Vagina (tissue), 2 donors: ENCODE measurements around the gene EVA1C. TPM values are rescaled to one million over a fixed set of nuclear protein-coding genes. Genes with fewer than 3 reads are reported as not detected.
"Not testable (repeated sequence)": the region's sequence is repeated elsewhere in the genome, so short reads cannot be mapped to it uniquely, and the experiment has no call there.

Experiments
- DNase-seq, 2 donors: peaks; one replicate each; pipeline ENCODE4 v3.0.0-alpha.2; 2017; ENCODE audit errors: extremely low spot score in 2 of 2
- H3K27ac ChIP-seq: fragments of 200-600 bp; sonication (generic); one replicate; pipeline ENCODE4 v1.5.1; 2019
- H3K27me3 ChIP-seq: fragments of 200-600 bp; sonication (generic); one replicate; pipeline ENCODE4 v1.5.1; 2019
- H3K36me3 ChIP-seq, 2 donors: fragments of 200-600 bp; sonication (generic); one replicate each; pipeline ENCODE4 v1.5.1; 2017 to 2019
- H3K4me1 ChIP-seq: fragments of 200-600 bp; sonication (generic); one replicate; pipeline ENCODE4 v1.5.1; 2019
- H3K4me3 ChIP-seq, 2 donors: fragments of 200-600 bp; sonication (generic); 1 replicate in 1 of 2; 2 replicates in 1 of 2; pipeline ENCODE4 v1.5.1; 2016 to 2019
- H3K9me3 ChIP-seq: fragments of 200-600 bp; sonication (generic); one replicate; pipeline ENCODE4 v1.5.1; 2019
- CTCF ChIP-seq, 3 experiments: fragments of 450-650 bp in 2 of 3; fragments of 200-600 bp in 1 of 3; sonication (generic) in 1 of 3; IDR thresholded peaks; one replicate each; pipeline ENCODE4 v1.5.1; 2017 to 2019; ENCODE audit warnings: antibody characterized with exemption in 3 of 3, mild to moderate bottlenecking in 2 of 3, moderate library complexity in 2 of 3
- POLR2A ChIP-seq, 2 donors: fragments of 450-650 bp; IDR thresholded peaks; one replicate each; pipeline ENCODE4 v1.6.1; 2017; ENCODE audit warnings: antibody characterized with exemption in 2 of 2, mild to moderate bottlenecking in 2 of 2, moderate library complexity in 2 of 2
- POLR2AphosphoS5 ChIP-seq, 2 donors: sonication (generic); formaldehyde crosslinking; IDR thresholded peaks; one replicate each; pipeline ENCODE4 v1.9.0; 2017; ENCODE audit warnings: antibody characterized with exemption in 2 of 2, mild to moderate bottlenecking in 2 of 2, low read depth in 1 of 2; ENCODE audit not compliant: insufficient read depth in 1 of 2
- intact Hi-C: fragments of 100-400 bp; cut with DNase I; formaldehyde crosslinking; loops from one replicate; pipeline ENCODE4 v1.15.1; 2023
- total RNA-seq: library from RNA; depleted of rRNA; stranded (reverse); fragments of >200 nt; gene quantifications from one replicate; pipeline ENCODE4 v1.2.3, GENCODE V29; 2016

Gene EVA1C
- total RNA-seq, 1 donor from 2014 or later: 66.5 TPM

- Histone ChIP-seq H3K9me3 (no peaks in the 10 kb centered on the region), H3K4me3 (no peak overlapping the region), H3K27me3 (no peaks in the 10 kb centered on the region), H3K4me1 (no peaks in the 10 kb centered on the region), H3K36me3 (no peaks in the 10 kb centered on the region), H3K27ac (no peak overlapping the region)
- TF ChIP-seq POLR2A (IDR thresholded peaks at IDR 0.05) (no peak), POLR2AphosphoS5 (IDR thresholded peaks at IDR 0.05; ENCODE audit: insufficient read depth in 1 of 2, low read depth in 1 of 2) (no peak), CTCF (IDR thresholded peaks at IDR 0.05) (no peak)
- intact Hi-C loops: no loop called here
- DNase-seq: no peak
Observed at GRCh38 chr21:32537569-32537881, 125.0 kb downstream of the EVA1C start.

GRCh38 chr21:32538147-32538792, 125.8 kb downstream of the EVA1C start:
- intact Hi-C loops: no loop called here
- no peak for DNase-seq

GRCh38 chr21:32539378-32539777, 126.9 kb downstream of the EVA1C start:
- Histone ChIP-seq H3K9me3 (no peaks in the 10 kb centered on the region), H3K4me3 (no peak overlapping the region), H3K27ac (no peak overlapping the region), H3K27me3 (no peaks in the 10 kb centered on the region), H3K4me1 (no peaks in the 10 kb centered on the region), H3K36me3 (no peaks in the 10 kb centered on the region)
- intact Hi-C loops: no loop called here
- DNase-seq: no peak
- no peak for TF ChIP-seq POLR2A (IDR thresholded peaks at IDR 0.05)
- TF ChIP-seq POLR2AphosphoS5 (IDR thresholded peaks at IDR 0.05; ENCODE audit: insufficient read depth in 1 of 2, low read depth in 1 of 2): no peak
- TF ChIP-seq CTCF (IDR thresholded peaks at IDR 0.05): no peak

More at GRCh38 chr21:32538147-32538792, 125.8 kb downstream of the EVA1C start:
- no peaks in the 10 kb centered on the region for H3K9me3 ChIP-seq
- H3K4me1 ChIP-seq: no peaks in the 10 kb centered on the region
- no peak for TF ChIP-seq CTCF (IDR thresholded peaks at IDR 0.05)
- no peak for TF ChIP-seq POLR2A (IDR thresholded peaks at IDR 0.05)
- TF ChIP-seq POLR2AphosphoS5 (IDR thresholded peaks at IDR 0.05; ENCODE audit: insufficient read depth in 1 of 2, low read depth in 1 of 2): no peak
- H3K27ac ChIP-seq: no peak overlapping the region
- H3K27me3 ChIP-seq: no peaks in the 10 kb centered on the region
- no peak overlapping the region for H3K4me3 ChIP-seq
- no peaks in the 10 kb centered on the region for H3K36me3 ChIP-seq

- H3K4me1 ChIP-seq, H3K4me3 ChIP-seq, H3K27me3 ChIP-seq, intact Hi-C loops, DNase-seq, H3K9me3 ChIP-seq, H3K27ac ChIP-seq, H3K36me3 ChIP-seq: not testable (repeated sequence)
Observed at GRCh38 chr21:32543056-32543455, 130.6 kb downstream of the EVA1C start.

GRCh38 chr21:32543975-32544374, 131.5 kb downstream of the EVA1C start:
- TF ChIP-seq POLR2A (IDR thresholded peaks at IDR 0.05): no peak
- TF ChIP-seq POLR2AphosphoS5 (IDR thresholded peaks at IDR 0.05; ENCODE audit: insufficient read depth in 1 of 2, low read depth in 1 of 2): no peak
- no peak for TF ChIP-seq CTCF (IDR thresholded peaks at IDR 0.05)
- Histone ChIP-seq H3K9me3 (no peaks in the 10 kb centered on the region), H3K27ac (no peak overlapping the region), H3K36me3 (no peaks in the 10 kb centered on the region), H3K4me3 (no peak overlapping the region), H3K4me1 (no peaks in the 10 kb centered on the region), H3K27me3 (no peaks in the 10 kb centered on the region)
- intact Hi-C loops: no loop called here
- DNase-seq: no peak
